Caco-2 (cell line): ENCODE results near the gene BCKDK. TPM values are rescaled to one million over a fixed set of nuclear protein-coding genes. Genes with fewer than 3 reads are reported as not detected.

Experiments used
- BruUV-seq: library from RNA; stranded (reverse); fragments of 400-500 nt; replicated peaks from 2 replicates; lab custom pipeline; 2021; lab: Mats Ljungman, UMichigan
- CTCF ChIA-PET: fragments of 300-600 bp; sonication (Branson Sonifier 250); formaldehyde crosslinking; loops from one replicate; lab custom pipeline; 2022; ENCODE audit warnings: antibody characterized with exemption; lab: Charles Lee
- POLR2A ChIA-PET: fragments of 300-600 bp; sonication (Branson Sonifier 250); formaldehyde crosslinking; loops from one replicate; lab custom pipeline; 2022; ENCODE audit warnings: antibody characterized with exemption; lab: Charles Lee
- DNase-seq, 2 experiments: peaks; one replicate each; pipeline versions ENCODE4 v3.0.0 to v3.0.0-alpha.2; 2020 to 2022
- H3K27me3 ChIP-seq: replicated peaks from 2 replicates; pipeline ENCODE4 v1.6.0; 2011; ENCODE audit warnings: low read length; ENCODE audit not compliant: control insufficient read depth, insufficient read depth
- H3K36me3 ChIP-seq: 2 replicates; pipeline ENCODE4 v1.5.1; 2011; ENCODE audit warnings: low read length; ENCODE audit not compliant: control insufficient read depth, insufficient read depth
- H3K4me1 ChIP-seq: fragments of 250-450 bp; sonication (Bioruptor Pico); 2 replicates; pipeline ENCODE4 v1.5.1; 2020; ENCODE audit warnings: mild to moderate bottlenecking
- H3K4me3 ChIP-seq: 2 replicates; pipeline ENCODE4 v1.5.1; 2011; ENCODE audit warnings: low read depth, mild to moderate bottlenecking, control low read depth, low read length
- H3K9me3 ChIP-seq: fragments of 250-450 bp; sonication (Bioruptor Pico); 2 replicates; pipeline ENCODE4 v1.5.1; 2020; ENCODE audit warnings: mild to moderate bottlenecking, moderate library complexity
- H3K27ac Mint-ChIP-seq: one replicate; pipeline ENCODE4 v1.8.0; 2022; ENCODE audit warnings: mixed read lengths; ENCODE audit not compliant: unreplicated experiment
- H3K27me3 Mint-ChIP-seq: one replicate; pipeline ENCODE4 v1.8.0; 2022; ENCODE audit warnings: mixed read lengths; ENCODE audit not compliant: insufficient read depth, unreplicated experiment
- H3K36me3 Mint-ChIP-seq: one replicate; pipeline ENCODE4 v1.8.0; 2022; ENCODE audit warnings: mild to moderate bottlenecking, mixed read lengths; ENCODE audit not compliant: insufficient read depth, unreplicated experiment
- H3K4me1 Mint-ChIP-seq: one replicate; pipeline ENCODE4 v1.8.0; 2022; ENCODE audit warnings: low read depth, mixed read lengths; ENCODE audit not compliant: unreplicated experiment
- H3K4me3 Mint-ChIP-seq: one replicate; pipeline ENCODE4 v1.8.0; 2022; ENCODE audit warnings: mild to moderate bottlenecking, moderate library complexity, mixed read lengths; ENCODE audit not compliant: unreplicated experiment
- H3K9me3 Mint-ChIP-seq: one replicate; pipeline ENCODE4 v1.8.0; 2022; ENCODE audit warnings: mixed read lengths; ENCODE audit not compliant: unreplicated experiment
- intact Hi-C: fragments of 100-400 bp; cut with micrococcal nuclease; formaldehyde crosslinking; loops from one replicate; pipeline ENCODE4 v1.10.0; 2022; ENCODE audit not compliant: unreplicated experiment
- total RNA-seq: library from RNA; stranded (reverse); gene quantifications from 2 replicates; pipeline ENCODE4 v1.2.3, GENCODE V29; 2022
- TF ChIP-seq, protein P1 (sequence below), 2 experiments: fragments of 200-600 bp in 1 of 2; IDR thresholded peaks; 1 replicate in 1 of 2; 2 replicates in 1 of 2; pipeline versions ENCODE4 v1.5.1 to v1.8.0; 2011 to 2022; ENCODE audit warnings: antibody characterized with exemption in 1 of 2, control low read depth in 1 of 2, inconsistent platforms in 1 of 2, low read depth in 1 of 2, low read length in 1 of 2, mild to moderate bottlenecking in 1 of 2, moderate library complexity in 1 of 2; ENCODE audit not compliant: insufficient read depth in 1 of 2, severe bottlenecking in 1 of 2, unreplicated experiment in 1 of 2

Gene BCKDK
- total RNA-seq, 1 experiment from 2014 or later = 34.1 TPM

DNA sequence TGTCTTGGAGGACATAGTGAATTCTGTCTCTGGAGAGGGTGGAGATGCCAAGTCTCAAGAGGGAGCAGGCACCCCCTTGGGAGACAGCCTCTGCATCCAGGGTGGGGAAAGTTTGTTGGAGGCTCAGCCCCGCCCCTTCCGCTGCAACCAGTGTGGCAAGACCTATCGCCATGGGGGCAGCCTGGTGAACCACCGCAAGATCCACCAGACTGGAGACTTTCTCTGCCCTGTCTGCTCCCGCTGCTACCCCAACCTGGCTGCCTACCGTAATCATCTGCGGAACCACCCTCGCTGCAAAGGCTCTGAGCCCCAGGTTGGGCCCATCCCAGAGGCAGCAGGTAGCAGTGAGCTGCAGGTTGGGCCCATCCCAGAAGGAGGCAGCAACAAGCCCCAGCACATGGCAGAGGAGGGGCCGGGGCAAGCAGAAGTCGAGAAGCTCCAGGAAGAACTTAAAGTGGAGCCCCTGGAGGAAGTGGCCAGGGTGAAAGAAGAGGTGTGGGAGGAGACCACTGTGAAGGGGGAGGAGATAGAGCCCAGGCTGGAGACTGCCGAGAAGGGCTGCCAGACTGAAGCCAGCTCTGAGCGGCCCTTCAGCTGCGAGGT lies 28.7 kb upstream of the BCKDK start:
- intact Hi-C loops = no loop called here
- ChIA-PET POLR2A (no interaction called here), CTCF (no interaction called here)
- peaks cover 7% of the 10 kb centered on the region for H3K4me1 Mint-ChIP-seq
- Histone ChIP-seq H3K4me3 (no peak overlapping the region), H3K9me3 (no peaks in the 10 kb centered on the region), H3K27me3 (no peaks in the 10 kb centered on the region), H3K4me1 (no peaks in the 10 kb centered on the region), H3K36me3 (peaks cover 3% of the 10 kb centered on the region)
- DNase-seq = no peak
- H3K27me3 Mint-ChIP-seq = no peaks in the 10 kb centered on the region
- no peak overlapping the region for H3K27ac Mint-ChIP-seq
- H3K36me3 Mint-ChIP-seq = peaks cover 27% of the 10 kb centered on the region
- H3K4me3 Mint-ChIP-seq = no peak overlapping the region
- BruUV-seq = no TSS peak
- no peaks in the 10 kb centered on the region for H3K9me3 Mint-ChIP-seq
- TF ChIP-seq, protein P1, sequence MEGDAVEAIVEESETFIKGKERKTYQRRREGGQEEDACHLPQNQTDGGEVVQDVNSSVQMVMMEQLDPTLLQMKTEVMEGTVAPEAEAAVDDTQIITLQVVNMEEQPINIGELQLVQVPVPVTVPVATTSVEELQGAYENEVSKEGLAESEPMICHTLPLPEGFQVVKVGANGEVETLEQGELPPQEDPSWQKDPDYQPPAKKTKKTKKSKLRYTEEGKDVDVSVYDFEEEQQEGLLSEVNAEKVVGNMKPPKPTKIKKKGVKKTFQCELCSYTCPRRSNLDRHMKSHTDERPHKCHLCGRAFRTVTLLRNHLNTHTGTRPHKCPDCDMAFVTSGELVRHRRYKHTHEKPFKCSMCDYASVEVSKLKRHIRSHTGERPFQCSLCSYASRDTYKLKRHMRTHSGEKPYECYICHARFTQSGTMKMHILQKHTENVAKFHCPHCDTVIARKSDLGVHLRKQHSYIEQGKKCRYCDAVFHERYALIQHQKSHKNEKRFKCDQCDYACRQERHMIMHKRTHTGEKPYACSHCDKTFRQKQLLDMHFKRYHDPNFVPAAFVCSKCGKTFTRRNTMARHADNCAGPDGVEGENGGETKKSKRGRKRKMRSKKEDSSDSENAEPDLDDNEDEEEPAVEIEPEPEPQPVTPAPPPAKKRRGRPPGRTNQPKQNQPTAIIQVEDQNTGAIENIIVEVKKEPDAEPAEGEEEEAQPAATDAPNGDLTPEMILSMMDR (IDR thresholded peaks at IDR 0.05; ENCODE audit: insufficient read depth in 1 of 2, low read depth in 1 of 2, low read length in 1 of 2, severe bottlenecking in 1 of 2, unreplicated experiment in 1 of 2) = no peak

DNA sequence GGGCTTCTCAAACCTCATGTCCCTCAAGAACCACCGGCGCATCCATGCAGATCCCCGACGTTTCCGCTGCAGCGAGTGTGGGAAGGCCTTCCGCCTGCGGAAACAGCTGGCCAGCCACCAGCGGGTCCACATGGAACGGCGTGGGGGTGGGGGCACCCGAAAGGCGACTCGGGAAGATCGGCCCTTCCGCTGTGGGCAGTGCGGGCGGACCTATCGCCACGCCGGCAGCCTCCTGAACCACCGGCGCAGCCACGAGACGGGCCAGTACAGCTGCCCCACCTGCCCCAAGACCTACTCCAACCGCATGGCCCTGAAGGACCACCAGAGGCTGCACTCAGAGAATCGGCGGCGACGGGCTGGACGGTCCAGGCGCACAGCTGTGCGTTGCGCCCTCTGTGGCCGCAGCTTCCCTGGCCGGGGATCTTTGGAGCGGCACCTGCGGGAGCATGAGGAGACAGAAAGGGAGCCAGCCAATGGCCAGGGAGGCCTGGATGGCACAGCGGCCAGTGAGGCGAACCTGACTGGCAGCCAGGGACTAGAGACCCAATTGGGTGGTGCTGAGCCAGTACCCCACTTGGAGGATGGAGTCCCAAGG lies 28.1 kb upstream of the BCKDK start:
- peaks cover 2% of the 10 kb centered on the region for H3K4me1 Mint-ChIP-seq
- H3K36me3 Mint-ChIP-seq = peaks cover 32% of the 10 kb centered on the region
- H3K27me3 Mint-ChIP-seq = no peaks in the 10 kb centered on the region
- TF ChIP-seq, protein P1 (IDR thresholded peaks at IDR 0.05; ENCODE audit: insufficient read depth in 1 of 2, low read depth in 1 of 2, low read length in 1 of 2, severe bottlenecking in 1 of 2, unreplicated experiment in 1 of 2) = no peak
- H3K4me3 Mint-ChIP-seq = no peak overlapping the region
- Histone ChIP-seq H3K36me3 (peaks cover 3% of the 10 kb centered on the region), H3K27me3 (no peaks in the 10 kb centered on the region), H3K4me1 (no peaks in the 10 kb centered on the region), H3K4me3 (no peak overlapping the region), H3K9me3 (no peaks in the 10 kb centered on the region)
- POLR2A ChIA-PET = no interaction called here
- no TSS peak for BruUV-seq
- no peak for DNase-seq
- no peaks in the 10 kb centered on the region for H3K9me3 Mint-ChIP-seq
- intact Hi-C loops = no loop called here
- CTCF ChIA-PET = no interaction called here
- no peak overlapping the region for H3K27ac Mint-ChIP-seq

DNA sequence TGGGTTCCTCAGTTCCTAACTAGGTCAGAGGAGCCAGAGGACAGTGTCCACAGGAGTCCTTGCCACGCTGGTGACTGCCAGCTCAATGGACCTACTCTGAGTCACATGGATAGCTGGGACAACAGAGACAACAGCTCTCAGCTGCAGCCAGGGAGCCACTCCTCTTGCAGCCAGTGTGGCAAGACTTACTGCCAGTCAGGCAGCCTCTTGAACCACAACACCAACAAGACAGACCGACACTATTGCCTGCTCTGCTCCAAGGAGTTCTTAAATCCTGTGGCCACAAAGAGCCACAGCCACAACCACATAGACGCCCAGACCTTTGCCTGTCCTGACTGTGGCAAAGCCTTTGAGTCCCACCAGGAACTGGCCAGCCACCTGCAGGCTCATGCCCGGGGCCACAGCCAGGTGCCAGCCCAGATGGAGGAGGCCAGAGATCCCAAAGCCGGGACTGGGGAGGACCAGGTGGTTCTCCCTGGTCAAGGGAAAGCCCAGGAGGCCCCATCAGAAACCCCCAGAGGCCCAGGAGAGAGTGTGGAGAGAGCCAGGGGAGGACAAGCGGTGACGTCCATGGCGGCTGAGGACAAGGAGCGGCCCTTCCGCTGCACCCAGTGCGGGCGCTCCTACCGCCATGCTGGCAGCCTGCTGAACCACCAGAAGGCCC lies 27.3 kb upstream of the BCKDK start:
- Histone ChIP-seq H3K27me3 (no peaks in the 10 kb centered on the region), H3K9me3 (no peaks in the 10 kb centered on the region), H3K4me1 (no peaks in the 10 kb centered on the region), H3K36me3 (peaks cover 3% of the 10 kb centered on the region), H3K4me3 (no peak overlapping the region)
- Mint-ChIP-seq H3K27me3 (no peaks in the 10 kb centered on the region), H3K27ac (no peak overlapping the region), H3K9me3 (no peaks in the 10 kb centered on the region), H3K36me3 (peaks cover 32% of the 10 kb centered on the region), H3K4me1 (no peaks in the 10 kb centered on the region), H3K4me3 (no peak overlapping the region)
- ChIA-PET CTCF (no interaction called here), POLR2A (no interaction called here)
- intact Hi-C loops = no loop called here
- TF ChIP-seq, protein P1 (IDR thresholded peaks at IDR 0.05; ENCODE audit: insufficient read depth in 1 of 2, low read depth in 1 of 2, low read length in 1 of 2, severe bottlenecking in 1 of 2, unreplicated experiment in 1 of 2) = no peak
- no peak for DNase-seq
- no TSS peak for BruUV-seq
